ENCODE data around the gene LCP1.

Gene LCP1

DNA sequence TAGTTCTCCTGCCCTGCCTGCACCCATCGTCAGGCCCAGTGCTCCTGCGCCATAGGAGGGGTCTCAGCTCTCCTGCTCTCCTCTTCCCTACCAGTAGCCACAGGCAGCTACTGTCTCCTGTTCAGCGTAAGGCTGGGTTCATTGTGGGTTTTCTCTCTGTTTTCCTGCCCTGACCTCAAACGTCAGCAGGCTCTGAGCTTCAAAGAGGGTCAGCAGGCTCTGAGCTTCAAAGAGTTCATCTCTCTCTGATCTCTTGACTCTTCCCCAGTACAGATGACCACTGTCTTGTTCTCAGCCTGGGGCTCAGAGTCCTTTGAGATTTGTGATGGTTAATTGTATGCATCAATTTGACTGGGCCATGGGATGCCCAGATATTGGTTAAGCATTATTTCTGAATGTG lies 72.5 kb downstream of the LCP1 start:
- TF ChIP-seq, protein P1, sequence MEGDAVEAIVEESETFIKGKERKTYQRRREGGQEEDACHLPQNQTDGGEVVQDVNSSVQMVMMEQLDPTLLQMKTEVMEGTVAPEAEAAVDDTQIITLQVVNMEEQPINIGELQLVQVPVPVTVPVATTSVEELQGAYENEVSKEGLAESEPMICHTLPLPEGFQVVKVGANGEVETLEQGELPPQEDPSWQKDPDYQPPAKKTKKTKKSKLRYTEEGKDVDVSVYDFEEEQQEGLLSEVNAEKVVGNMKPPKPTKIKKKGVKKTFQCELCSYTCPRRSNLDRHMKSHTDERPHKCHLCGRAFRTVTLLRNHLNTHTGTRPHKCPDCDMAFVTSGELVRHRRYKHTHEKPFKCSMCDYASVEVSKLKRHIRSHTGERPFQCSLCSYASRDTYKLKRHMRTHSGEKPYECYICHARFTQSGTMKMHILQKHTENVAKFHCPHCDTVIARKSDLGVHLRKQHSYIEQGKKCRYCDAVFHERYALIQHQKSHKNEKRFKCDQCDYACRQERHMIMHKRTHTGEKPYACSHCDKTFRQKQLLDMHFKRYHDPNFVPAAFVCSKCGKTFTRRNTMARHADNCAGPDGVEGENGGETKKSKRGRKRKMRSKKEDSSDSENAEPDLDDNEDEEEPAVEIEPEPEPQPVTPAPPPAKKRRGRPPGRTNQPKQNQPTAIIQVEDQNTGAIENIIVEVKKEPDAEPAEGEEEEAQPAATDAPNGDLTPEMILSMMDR (IDR thresholded peaks at IDR 0.05; ENCODE audit: low read depth, low read length), result no peak
- no peak overlapping the region for H3K4me3 ChIP-seq (ENCODE audit: low read depth, low read length)

DNA sequence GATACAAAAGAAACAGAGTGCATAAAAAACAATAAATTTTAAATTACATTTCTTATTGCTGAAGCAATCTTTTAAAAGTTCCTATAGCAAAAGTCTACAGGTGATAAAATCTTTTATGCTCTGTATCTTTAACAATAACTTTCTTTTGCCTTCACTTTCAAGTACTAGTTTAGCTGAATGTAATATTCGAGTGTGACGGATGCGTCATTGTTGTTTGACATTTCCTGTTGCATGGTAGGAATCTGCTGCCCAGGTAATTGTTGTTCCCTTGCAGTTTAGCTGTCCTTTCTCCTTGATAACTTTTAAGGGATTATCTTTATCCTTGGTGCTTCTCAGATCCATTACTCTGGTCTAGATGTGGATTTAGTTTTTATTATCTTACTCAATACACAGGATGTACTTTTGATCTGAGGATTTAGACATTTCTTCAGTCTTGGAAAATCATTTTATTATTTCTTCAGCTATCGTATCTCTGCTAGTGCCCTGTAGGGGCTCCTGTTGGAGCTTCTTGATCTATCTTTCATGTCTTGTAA lies 75.1 kb downstream of the LCP1 start:
- H3K4me3 ChIP-seq (ENCODE audit: low read depth, low read length), result no peak overlapping the region
- TF ChIP-seq, protein P1 (IDR thresholded peaks at IDR 0.05; ENCODE audit: low read depth, low read length), result no peak

DNA sequence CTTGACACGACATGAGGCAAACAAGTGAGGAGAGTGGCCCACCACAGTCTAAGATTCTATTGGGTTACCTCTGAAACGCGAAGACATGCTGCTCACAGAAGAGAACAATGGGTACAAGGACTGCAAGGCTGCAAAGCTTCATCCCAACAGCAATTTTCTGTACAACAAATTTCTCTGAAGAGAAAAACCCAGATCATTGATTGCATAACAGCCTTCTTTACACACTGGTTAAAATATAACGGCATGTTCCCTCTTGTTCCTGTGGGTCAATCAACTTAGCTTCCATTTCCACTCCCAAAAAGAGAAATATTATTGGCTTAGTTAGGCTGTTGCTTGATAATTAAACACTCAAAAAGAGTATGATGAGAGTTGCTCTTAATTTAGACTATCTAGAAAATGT lies 77.1 kb downstream of the LCP1 start, which contains the start of gene CPB2:
Gene CPB2, minus strand, starts transcription at position 166 of the 400 bp plus-strand sequence. Its CDS starts 24 bp downstream, at position 142.
- H3K4me3 ChIP-seq (ENCODE audit: low read depth, low read length), result no peak within 1 kb of the TSS
- TF ChIP-seq, protein P1 (IDR thresholded peaks at IDR 0.05; ENCODE audit: low read depth, low read length), result no peak

DNA sequence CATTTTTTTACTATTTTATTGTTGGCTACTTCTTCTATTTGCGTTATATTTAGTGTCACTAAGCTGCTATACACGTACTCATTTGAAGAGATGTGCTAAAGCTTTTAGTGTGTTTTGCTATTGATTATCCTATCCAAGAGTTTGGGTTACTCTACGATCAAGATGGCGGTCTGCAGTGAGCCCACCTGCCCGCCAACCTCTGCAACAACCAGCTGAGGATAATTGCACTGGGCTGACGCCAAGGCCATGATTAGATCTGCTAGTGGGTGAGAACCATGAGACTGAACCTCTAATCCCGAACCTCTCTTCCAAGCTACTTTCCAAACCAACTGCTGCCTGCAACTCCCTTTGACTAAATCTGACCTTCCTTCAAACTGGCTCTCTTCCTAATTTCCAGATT lies 78.9 kb downstream of the LCP1 start:
- TF ChIP-seq, protein P1 (IDR thresholded peaks at IDR 0.05; ENCODE audit: low read depth, low read length), result no peak
- H3K4me3 ChIP-seq (ENCODE audit: low read depth, low read length), result no peak overlapping the region

DNA sequence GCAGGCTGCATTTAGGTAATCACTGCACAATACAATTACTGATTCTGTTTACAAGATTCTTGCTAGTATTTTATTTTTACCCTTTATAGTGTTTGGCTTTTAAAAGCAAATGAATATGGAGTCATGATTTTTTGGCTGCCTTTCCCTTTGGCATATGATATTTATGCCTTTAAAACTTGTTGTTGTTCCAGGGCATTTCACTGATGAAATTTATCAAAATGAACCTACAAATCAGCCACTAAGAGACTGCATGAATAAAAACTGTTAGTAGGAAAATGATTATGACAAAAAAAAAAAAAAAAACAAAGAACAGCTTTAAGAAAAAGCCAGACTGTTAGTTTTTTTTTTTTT lies 79.7 kb downstream of the LCP1 start:
- TF ChIP-seq, protein P1 (IDR thresholded peaks at IDR 0.05; ENCODE audit: low read depth, low read length), result no peak
- H3K4me3 ChIP-seq (ENCODE audit: low read depth, low read length), result no peak overlapping the region

DNA sequence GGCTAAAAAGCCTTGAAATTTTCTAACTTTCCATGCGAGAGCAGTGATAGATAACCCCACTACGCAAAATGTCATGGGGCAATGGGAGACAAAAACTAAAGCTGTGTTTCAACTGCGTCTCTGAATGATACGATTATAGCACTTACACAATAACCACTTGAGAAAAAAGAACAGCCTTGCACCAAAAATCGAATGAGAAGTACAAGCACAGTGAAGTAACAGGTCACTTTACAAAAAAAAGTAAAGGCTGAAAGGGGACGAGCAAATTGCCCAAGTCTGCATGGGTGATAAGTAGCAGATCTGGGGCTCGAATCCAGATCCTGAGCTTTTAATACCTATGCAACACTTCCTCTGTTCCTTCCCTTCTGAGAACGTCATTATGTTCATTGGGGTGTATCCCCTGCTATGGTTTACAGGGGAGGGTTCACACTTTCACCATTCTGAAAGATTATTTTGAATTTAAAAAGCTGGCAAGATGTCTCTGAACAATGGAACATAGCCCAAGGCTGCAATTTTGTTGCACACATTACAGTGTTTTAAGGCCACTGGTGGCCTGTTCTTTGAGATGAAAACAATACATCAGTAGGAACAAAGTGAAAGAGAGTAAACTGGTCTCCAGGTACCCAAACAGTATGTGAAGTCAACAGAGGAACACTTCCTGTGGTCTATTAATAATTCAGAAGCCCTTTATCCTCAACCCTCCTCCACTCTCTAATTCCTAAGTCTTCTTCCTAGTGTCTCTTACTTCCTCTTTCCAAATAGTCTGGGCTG lies 80.3 kb downstream of the LCP1 start:
- H3K4me3 ChIP-seq (ENCODE audit: low read depth, low read length), result no peak overlapping the region
- TF ChIP-seq, protein P1 (IDR thresholded peaks at IDR 0.05; ENCODE audit: low read depth, low read length), result no peak

DNA sequence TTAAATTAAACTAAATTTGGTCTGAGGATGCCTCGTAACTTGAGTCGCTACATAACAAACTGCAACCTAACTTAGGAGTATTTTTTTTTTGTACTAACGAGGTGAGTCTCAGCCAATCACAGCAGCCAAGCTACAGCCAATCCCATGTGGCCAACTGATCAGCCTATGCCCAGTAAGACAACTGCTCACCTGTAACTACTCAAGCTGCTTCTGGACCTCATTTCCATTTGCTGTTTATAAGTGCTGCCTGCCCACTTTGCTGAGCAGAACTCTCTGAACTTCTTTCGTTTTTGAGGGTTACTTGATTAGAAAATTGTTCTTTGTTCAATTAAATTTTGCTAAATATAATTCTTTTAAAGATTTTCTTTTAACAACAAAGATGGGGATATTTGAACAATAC lies 81.0 kb downstream of the LCP1 start:
- TF ChIP-seq, protein P1 (IDR thresholded peaks at IDR 0.05; ENCODE audit: low read depth, low read length), result no peak
- H3K4me3 ChIP-seq (ENCODE audit: low read depth, low read length), result no peak overlapping the region
